CD4-positive, alpha-beta T cell treated with Interferon gamma for 1 hour (primary cell): ENCODE data around the gene FBXO10.

Experiments used
- DNase-seq: peaks from one replicate; pipeline ENCODE4 v3.0.0-alpha.2; 2020

The FBXO10 gene

GRCh38 chr9:37592108-37592951, 16.1 kb upstream of the FBXO10 start, which contains the start of gene TOMM5:
Gene TOMM5 (minus strand): TSS chr9:37592597. CDS start chr9:37592532, 65 bp downstream.
- peak; percentile 89 for DNase-seq

DNA sequence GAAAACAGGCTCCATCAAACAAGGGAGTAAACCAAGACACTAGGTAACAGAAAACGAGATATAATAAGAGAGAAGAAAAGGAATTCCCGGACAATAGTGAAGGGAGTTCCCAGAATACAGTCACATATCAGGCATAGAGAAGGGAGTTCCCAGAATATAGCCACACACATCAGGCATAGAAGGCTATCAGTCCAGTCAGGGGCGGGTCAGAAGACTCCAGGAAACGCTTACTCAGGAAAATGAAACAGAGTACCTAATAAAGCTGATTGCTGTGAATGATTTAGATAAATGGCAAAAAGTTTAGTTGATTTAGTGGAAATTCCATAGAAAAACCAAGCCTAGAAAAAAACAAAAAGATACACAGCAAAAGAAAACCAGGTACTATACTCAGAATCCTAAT, 11.3 kb upstream of the FBXO10 start:
- no peak for DNase-seq

- DNase-seq: no peak
Measured at GRCh38 chr9:37583522-37584121, 7.4 kb upstream of the FBXO10 start.

DNA sequence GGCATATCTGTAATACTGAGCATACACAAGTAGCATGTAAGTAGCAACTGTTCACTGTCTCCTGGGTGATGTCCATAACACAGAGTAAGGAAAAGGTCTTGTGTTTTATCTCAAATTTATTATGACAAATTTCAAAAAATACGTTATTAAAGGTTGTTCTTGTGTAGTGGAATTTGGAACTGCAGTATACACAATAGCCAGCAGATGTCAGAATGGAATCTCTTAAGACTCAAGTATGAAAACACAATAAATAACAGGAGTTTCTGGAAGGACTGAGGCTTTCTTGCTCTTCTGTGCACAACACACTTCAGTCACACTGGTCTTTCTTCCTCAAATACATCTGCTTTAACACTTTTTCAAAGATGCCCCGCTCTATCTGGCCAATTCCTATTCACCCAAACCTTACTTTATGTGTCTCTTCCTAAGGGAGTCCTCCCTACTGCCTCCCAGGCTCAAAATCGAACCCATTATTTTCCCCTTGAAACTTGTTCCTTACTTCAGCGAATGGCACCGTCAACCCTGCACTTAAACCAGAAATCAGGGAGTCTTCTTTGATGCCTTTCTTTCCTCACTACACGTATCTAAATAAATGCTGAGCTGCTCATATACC, 6.5 kb upstream of the FBXO10 start:
- DNase-seq: no peak

DNA sequence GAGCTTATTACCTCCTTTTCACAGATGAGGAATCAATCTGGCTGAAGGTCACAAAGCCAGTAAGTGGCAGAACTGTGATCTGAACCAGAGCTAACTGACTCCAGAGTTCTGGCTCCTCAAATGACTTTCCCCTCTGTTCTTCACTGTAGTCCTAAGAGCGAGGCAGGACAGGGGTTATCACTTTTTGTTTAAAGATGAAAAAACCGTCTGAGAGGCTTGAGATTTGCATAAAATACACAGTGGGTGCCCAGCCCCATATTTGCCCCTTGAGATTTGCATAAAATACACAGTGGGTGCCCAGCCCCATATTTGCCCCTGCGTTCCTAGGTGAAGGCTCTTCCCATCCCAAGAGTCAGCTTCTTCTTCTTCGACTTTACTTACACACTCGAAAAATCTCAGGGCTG, 667 bp downstream of the FBXO10 start:
- DNase-seq: no peak

DNA sequence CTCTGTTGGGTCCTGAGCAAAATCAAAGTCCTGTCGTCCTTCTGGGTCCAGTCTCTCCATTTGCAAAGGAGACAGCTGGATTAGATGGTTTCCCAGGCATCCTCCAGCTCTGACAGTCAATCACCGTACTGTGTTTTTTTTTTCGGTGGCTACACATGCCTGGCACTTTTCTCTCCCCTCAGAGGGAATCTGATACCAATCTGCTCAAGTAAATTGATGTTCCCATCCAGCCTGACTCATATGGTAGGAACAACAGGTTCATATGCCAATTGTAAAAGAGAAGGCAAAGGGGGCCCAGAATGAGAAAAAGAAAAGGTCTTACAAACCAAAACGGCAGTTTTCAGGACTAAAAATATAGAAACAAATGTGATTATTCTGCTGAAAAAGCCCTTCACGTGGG, 1.2 kb downstream of the FBXO10 start:
- no peak for DNase-seq

DNA sequence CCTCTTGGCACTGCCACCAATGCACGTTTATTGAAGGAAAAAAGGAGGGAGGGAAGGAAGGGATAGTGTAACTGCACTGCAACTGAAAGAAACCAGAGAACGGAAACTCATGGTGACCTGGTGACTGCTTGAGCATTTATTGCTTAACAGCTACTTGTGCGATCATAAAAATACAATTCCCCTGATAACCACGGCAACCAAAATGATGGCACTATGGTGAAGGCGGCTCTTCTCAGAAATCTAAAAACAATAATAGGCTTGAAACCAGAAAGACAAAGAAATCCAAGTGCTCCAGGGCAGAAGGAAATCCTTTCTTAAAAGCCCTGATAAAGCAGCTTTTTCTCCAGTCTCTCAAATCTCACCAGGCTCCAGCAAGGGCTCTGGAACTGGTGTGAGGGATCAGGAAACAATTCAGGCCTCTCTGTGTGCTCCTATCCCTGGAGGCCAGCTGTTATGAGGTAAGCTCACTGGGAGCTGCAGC, 1.9 kb downstream of the FBXO10 start:
- DNase-seq: no peak

- DNase-seq: no peak
Measured at GRCh38 chr9:37571282-37571681, 4.9 kb downstream of the FBXO10 start.

- no peak for DNase-seq
Measured at GRCh38 chr9:37566716-37567115, 9.5 kb downstream of the FBXO10 start.

GRCh38 chr9:37565661-37566618, 10.2 kb downstream of the FBXO10 start:
- peak; percentile 9 for DNase-seq

- no peak for DNase-seq
Measured at GRCh38 chr9:37564916-37565315, 11.3 kb downstream of the FBXO10 start.

GRCh38 chr9:37563806-37564513, 12.2 kb downstream of the FBXO10 start:
- DNase-seq: no peak

- no peak for DNase-seq
Measured at GRCh38 chr9:37562826-37563225, 13.4 kb downstream of the FBXO10 start.

GRCh38 chr9:37561682-37562081, 14.5 kb downstream of the FBXO10 start:
- DNase-seq: no peak

DNA sequence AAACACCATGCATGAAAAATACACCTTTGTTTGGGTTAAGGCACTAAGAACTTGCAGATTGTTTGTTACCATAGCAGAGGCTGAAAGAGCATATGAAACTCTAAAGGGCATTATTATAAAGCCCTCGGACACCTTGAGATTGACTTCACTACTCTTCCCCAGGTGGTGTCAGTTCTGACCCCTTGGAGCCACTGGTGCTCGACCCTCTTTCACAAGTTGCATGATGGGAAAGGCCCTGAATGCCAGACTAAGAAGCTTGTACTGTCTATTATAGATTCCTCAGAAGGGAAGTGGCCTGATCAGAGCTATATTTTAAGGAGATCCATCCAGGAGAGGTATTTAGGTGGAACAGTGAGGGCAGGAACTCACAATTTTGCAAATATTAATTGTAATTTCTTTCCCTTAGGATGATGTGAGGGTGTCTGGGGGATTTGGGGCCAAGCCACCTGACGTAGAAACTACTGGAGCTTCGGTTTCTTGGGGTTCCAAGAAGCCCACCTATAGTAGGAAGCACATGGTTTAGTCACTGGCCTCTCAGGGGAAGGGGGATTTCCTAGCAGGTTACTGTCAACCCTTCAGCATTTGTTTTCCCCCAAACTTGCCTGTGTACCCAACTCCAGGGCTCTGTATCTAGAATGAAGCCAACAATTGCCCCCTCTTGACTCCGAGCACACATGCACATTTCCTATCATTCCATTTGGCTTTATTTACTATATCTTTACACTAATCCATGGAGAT, 16.2 kb downstream of the FBXO10 start:
- no peak for DNase-seq

GRCh38 chr9:37559125-37559524, 17.1 kb downstream of the FBXO10 start:
- no peak for DNase-seq

- DNase-seq: no peak
Measured at GRCh38 chr9:37555786-37556185, 20.4 kb downstream of the FBXO10 start.

DNA sequence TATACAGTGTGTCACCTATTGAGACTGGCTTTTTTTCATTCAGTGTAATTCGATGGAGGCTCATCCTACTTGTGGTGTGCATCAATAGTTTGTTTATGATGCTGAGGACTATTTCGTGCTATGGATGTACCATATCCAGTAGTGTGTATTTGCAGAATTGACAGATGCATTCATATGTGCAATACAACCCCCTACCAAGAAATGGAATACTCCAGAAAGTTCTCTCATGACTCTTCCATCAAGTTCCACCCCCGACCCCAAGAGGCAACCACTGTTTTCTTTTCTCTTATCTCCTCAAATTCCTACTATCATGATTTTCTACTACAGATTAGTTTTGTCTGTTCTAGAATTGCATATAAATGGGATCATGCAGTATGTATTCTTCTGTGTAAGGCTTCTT, 21.9 kb downstream of the FBXO10 start:
- no peak for DNase-seq

- DNase-seq: no peak
Measured at GRCh38 chr9:37551888-37552287, 24.3 kb downstream of the FBXO10 start.

DNA sequence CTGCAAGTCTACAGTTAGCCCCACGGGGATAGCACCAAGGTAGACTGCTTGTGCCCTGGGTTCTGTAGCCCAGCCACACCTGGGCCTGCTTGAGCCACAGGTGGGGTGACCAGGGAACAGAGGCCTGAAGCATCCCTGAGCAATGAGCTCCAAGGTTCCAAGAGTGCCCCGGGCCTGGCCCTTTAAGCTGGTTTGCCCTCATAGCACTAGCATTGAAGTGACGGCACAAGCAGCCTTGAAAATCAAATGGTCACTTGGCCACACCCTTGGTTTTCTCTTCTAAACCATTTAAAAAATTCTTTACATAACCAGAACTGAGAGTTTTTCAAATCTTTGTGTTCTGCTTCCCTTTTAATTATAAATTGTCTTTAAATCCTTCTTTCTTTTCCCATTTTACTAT, 24.7 kb downstream of the FBXO10 start:
- DNase-seq: no peak

DNA sequence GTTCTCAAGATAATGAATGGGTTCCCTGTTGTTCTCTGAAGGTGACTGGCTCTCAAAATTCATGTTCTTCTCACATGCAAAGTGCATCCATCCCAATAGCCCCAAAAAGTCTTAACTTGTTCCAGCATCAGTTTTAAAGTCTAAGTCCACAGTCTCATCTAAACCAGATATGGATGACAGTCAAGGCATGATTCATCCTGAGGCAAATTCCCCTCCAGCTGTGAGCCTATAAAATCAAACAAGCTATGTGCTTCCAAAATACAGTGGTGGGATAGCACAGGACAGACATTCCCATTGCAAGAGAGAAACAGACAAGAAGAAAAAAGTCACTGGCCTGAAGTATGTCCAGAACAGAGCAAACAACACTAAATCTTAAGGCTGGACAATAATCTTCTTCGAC, 25.4 kb downstream of the FBXO10 start:
- DNase-seq: no peak
